ENCODE data around the gene FARS2.

DNA sequence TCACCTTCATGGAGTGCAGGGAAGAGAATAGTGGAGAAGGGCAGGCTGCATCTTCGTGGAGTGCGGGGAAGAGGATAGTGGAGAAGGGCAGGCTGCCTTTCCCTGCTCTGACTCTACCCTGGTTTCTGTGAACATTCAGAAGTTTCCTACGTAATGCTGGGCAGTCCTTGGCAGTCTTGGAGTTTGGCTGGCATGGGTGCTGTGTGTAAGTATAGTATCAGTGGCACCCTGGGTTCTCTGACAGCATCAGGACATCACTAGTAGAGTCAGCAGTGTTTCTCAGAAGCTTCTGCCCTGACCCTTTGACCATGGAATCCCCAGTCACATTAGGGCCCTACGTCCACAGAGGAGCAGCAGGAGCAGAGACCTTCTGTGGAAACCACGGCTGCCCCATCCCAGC, 392.5 kb downstream of the FARS2 start:
- TF ChIP-seq EZH2 (IDR thresholded peaks at IDR 0.05; ENCODE audit: low read length, missing control alignments) = no peak
- TF ChIP-seq, protein P1, sequence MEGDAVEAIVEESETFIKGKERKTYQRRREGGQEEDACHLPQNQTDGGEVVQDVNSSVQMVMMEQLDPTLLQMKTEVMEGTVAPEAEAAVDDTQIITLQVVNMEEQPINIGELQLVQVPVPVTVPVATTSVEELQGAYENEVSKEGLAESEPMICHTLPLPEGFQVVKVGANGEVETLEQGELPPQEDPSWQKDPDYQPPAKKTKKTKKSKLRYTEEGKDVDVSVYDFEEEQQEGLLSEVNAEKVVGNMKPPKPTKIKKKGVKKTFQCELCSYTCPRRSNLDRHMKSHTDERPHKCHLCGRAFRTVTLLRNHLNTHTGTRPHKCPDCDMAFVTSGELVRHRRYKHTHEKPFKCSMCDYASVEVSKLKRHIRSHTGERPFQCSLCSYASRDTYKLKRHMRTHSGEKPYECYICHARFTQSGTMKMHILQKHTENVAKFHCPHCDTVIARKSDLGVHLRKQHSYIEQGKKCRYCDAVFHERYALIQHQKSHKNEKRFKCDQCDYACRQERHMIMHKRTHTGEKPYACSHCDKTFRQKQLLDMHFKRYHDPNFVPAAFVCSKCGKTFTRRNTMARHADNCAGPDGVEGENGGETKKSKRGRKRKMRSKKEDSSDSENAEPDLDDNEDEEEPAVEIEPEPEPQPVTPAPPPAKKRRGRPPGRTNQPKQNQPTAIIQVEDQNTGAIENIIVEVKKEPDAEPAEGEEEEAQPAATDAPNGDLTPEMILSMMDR (conservative IDR thresholded peaks at IDR 0.05 in 1 of 2, IDR thresholded peaks at IDR 0.05 in 1 of 2; ENCODE audit: low read depth in 1 of 2, low read length in 2 of 2) = no peak

Measured in fibroblast of lung (primary cell).